ENCODE measurements around the gene YTHDF1. TPM values are rescaled to one million over a fixed set of nuclear protein-coding genes. Genes with fewer than 3 reads are reported as not detected.

YTHDF1 gene
- total RNA-seq, 1 experiment from 2014 or later = 42.6 TPM

GRCh38 chr20:63180569-63181185 lies 35.3 kb downstream of the YTHDF1 start:
- Histone ChIP-seq H3F3A (ENCODE audit: insufficient read depth, low read depth) (peaks cover 15% of the 10 kb centered on the region), H3K79me2 (ENCODE audit: low read depth) (no peaks in the 10 kb centered on the region), H4K20me1 (ENCODE audit: insufficient read depth) (peaks cover 8% of the 10 kb centered on the region), H3K4me2 (no peak overlapping the region), H3K27ac (no peak overlapping the region), H3K9me2 (ENCODE audit: insufficient read depth) (no peaks in the 10 kb centered on the region), H3K36me3 (ENCODE audit: low read depth) (no peaks in the 10 kb centered on the region), H3K4me3 (no peak overlapping the region), H3K9me3 (ENCODE audit: insufficient read depth, low read depth) (no peaks in the 10 kb centered on the region), H2AFZ (no peak overlapping the region), H3K4me1 (replicated peaks; ENCODE audit: insufficient read depth) (no peaks in the 10 kb centered on the region), H3K27me3 (ENCODE audit: insufficient read depth, low read depth) (peaks cover 46% of the 10 kb centered on the region)
- no peak for DNase-seq
- BruUV-seq (replicated peaks) = no TSS peak
- POLR2A ChIA-PET (ENCODE audit: unreplicated experiment) = interaction anchor here (0.6 kb wide), 1 partner anchor 143 kb away, joined by 3 read pairs; no protein-coding TSS in a partner anchor
- CTCF ChIA-PET = interaction anchor here (1.0 kb wide), 1 partner anchor 34 kb away, joined by 3 read pairs; no protein-coding TSS in a partner anchor
- intact Hi-C loops (cut with micrococcal nuclease; ENCODE audit: unreplicated experiment) = no loop called here
- TF ChIP-seq, protein P1, sequence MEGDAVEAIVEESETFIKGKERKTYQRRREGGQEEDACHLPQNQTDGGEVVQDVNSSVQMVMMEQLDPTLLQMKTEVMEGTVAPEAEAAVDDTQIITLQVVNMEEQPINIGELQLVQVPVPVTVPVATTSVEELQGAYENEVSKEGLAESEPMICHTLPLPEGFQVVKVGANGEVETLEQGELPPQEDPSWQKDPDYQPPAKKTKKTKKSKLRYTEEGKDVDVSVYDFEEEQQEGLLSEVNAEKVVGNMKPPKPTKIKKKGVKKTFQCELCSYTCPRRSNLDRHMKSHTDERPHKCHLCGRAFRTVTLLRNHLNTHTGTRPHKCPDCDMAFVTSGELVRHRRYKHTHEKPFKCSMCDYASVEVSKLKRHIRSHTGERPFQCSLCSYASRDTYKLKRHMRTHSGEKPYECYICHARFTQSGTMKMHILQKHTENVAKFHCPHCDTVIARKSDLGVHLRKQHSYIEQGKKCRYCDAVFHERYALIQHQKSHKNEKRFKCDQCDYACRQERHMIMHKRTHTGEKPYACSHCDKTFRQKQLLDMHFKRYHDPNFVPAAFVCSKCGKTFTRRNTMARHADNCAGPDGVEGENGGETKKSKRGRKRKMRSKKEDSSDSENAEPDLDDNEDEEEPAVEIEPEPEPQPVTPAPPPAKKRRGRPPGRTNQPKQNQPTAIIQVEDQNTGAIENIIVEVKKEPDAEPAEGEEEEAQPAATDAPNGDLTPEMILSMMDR (conservative IDR thresholded peaks at IDR 0.05) = no peak
- no peak for TF ChIP-seq EZH2 (IDR thresholded peaks at IDR 0.05; ENCODE audit: low read depth)

GRCh38 chr20:63179687-63180568 lies 36.0 kb downstream of the YTHDF1 start:
- Histone ChIP-seq H3K36me3 (ENCODE audit: low read depth) (no peaks in the 10 kb centered on the region), H3K4me2 (no peak overlapping the region), H3K4me3 (no peak overlapping the region), H3K79me2 (ENCODE audit: low read depth) (no peaks in the 10 kb centered on the region), H4K20me1 (ENCODE audit: insufficient read depth) (peaks cover 8% of the 10 kb centered on the region), H2AFZ (no peak overlapping the region), H3K9me2 (ENCODE audit: insufficient read depth) (no peaks in the 10 kb centered on the region), H3K27me3 (ENCODE audit: insufficient read depth, low read depth) (peaks cover 52% of the 10 kb centered on the region), H3K27ac (no peak overlapping the region), H3F3A (ENCODE audit: insufficient read depth, low read depth) (peaks cover 9% of the 10 kb centered on the region; the same call in 1 of the 2 replicates), H3K9me3 (ENCODE audit: insufficient read depth, low read depth) (no peaks in the 10 kb centered on the region), H3K4me1 (replicated peaks; ENCODE audit: insufficient read depth) (no peaks in the 10 kb centered on the region)
- POLR2A ChIA-PET (ENCODE audit: unreplicated experiment) = interaction anchor here (0.6 kb wide), 1 partner anchor 143 kb away, joined by 3 read pairs; no protein-coding TSS in a partner anchor
- no peak for DNase-seq
- no TSS peak for BruUV-seq (replicated peaks)
- intact Hi-C loops (cut with micrococcal nuclease; ENCODE audit: unreplicated experiment) = loop anchor here (2.0 kb wide), 1 partner anchor 125 kb away; no protein-coding TSS in a partner anchor
- no peak for TF ChIP-seq EZH2 (IDR thresholded peaks at IDR 0.05; ENCODE audit: low read depth)
- CTCF ChIA-PET = no interaction called here

- H3K27me3 ChIP-seq (ENCODE audit: insufficient read depth, low read depth) = peaks cover 60% of the 10 kb centered on the region
- no peak overlapping the region for H3K4me2 ChIP-seq
These were observed 36.8 kb downstream of the YTHDF1 start for GRCh38 chr20:63178889-63179686.

More at GRCh38 chr20:63178889-63179686, 36.8 kb downstream of the YTHDF1 start:
- Histone ChIP-seq H3K4me1 (replicated peaks; ENCODE audit: insufficient read depth) (no peaks in the 10 kb centered on the region), H3K27ac (no peak overlapping the region), H3K4me3 (no peak overlapping the region), H3K9me3 (ENCODE audit: insufficient read depth, low read depth) (no peaks in the 10 kb centered on the region), H2AFZ (no peak overlapping the region), H3K9me2 (ENCODE audit: insufficient read depth) (no peaks in the 10 kb centered on the region), H3F3A (ENCODE audit: insufficient read depth, low read depth) (0 out of 2 replicates have a peak, but pooled peaks cover under 1% of the 10 kb centered on the region), H4K20me1 (ENCODE audit: insufficient read depth) (peaks cover 8% of the 10 kb centered on the region), H3K79me2 (ENCODE audit: low read depth) (no peaks in the 10 kb centered on the region), H3K36me3 (ENCODE audit: low read depth) (no peaks in the 10 kb centered on the region)
- TF ChIP-seq, protein P1 (conservative IDR thresholded peaks at IDR 0.05) = peak; percentile 65
- no peak for TF ChIP-seq EZH2 (IDR thresholded peaks at IDR 0.05; ENCODE audit: low read depth)
- peak in 1 of 2 experiments; percentile 34 for DNase-seq
- ChIA-PET POLR2A (ENCODE audit: unreplicated experiment) (no interaction called here), CTCF (no interaction called here)
- intact Hi-C loops (cut with micrococcal nuclease; ENCODE audit: unreplicated experiment) = loop anchor here (2.0 kb wide), 1 partner anchor 124 kb away; no protein-coding TSS in a partner anchor
- BruUV-seq (replicated peaks) = no TSS peak
